Measurements from ENCODE around the gene ROBO2. TPM values are rescaled to one million over a fixed set of nuclear protein-coding genes. Genes with fewer than 3 reads are reported as not detected.

The ROBO2 gene
- total and polyA plus RNA-seq, 2 experiments from 2014 or later, result 1.5 to 7.8 TPM

- no peak for TF ChIP-seq ZNF462 (CRISPR knock-in tag; IDR thresholded peaks at IDR 0.05)
- no peak for TF ChIP-seq CTCF (conservative IDR thresholded peaks at IDR 0.05; ENCODE audit: low read depth in 2 of 2)
- no peak for TF ChIP-seq POLR2AphosphoS5 (IDR thresholded peaks at IDR 0.05; ENCODE audit: low read depth)
Observed at GRCh38 chr3:77690284-77690845, 650.5 kb downstream of the ROBO2 start (continued).

- Histone ChIP-seq H3K27ac (ENCODE audit: low read depth) (no peak overlapping the region), H2AFZ (no peak overlapping the region), H3K79me2 (replicated peaks; ENCODE audit: insufficient read depth) (no peaks in the 10 kb centered on the region), H3F3A (replicated peaks; ENCODE audit: low read depth) (no peaks in the 10 kb centered on the region), H3K4me1 (ENCODE audit: insufficient read depth) (no peaks in the 10 kb centered on the region; the same call in 1 of the 2 replicates), H3K36me3 (ENCODE audit: insufficient read depth) (no peaks in the 10 kb centered on the region), H3K4me2 (no peak overlapping the region), H3K9me2 (ENCODE audit: insufficient read depth) (peaks cover 9% of the 10 kb centered on the region), H3K27me3 (ENCODE audit: insufficient read depth) (no peaks in the 10 kb centered on the region), H4K20me1 (replicated peaks; ENCODE audit: insufficient read depth) (no peaks in the 10 kb centered on the region), H3K4me3 (no peak overlapping the region)
- Mint-ChIP-seq H3K27ac (no peak overlapping the region), H3K27me3 (ENCODE audit: insufficient read depth, low read depth, poor library complexity) (peaks cover 3% of the 10 kb centered on the region), H3K4me3 (no peak overlapping the region), H3K4me1 (peaks cover 12% of the 10 kb centered on the region), H3K9me3 (peaks cover 4% of the 10 kb centered on the region; the same call in 1 of the 3 replicates), H3K36me3 (ENCODE audit: low read depth) (peaks cover 2% of the 10 kb centered on the region; the same call in 2 of the 3 replicates)
- no peak for ATAC-seq
- DNase-seq (ENCODE audit: low spot score), result no peak
- TF ChIP-seq CREB1 (CRISPR knock-in tag; IDR thresholded peaks at IDR 0.05; ENCODE audit: low read depth) (no peak), ETS1 (IDR thresholded peaks at IDR 0.05) (no peak), NANOG (IDR thresholded peaks at IDR 0.05; ENCODE audit: borderline replicate concordance) (no peak), JUNB (IDR thresholded peaks at IDR 0.05; ENCODE audit: unreplicated experiment) (no peak), POLR2AphosphoS5 (IDR thresholded peaks at IDR 0.05; ENCODE audit: low read depth) (no peak), EZH2phosphoT487 (IDR thresholded peaks at IDR 0.05; ENCODE audit: unreplicated experiment) (no peak), CTCF (conservative IDR thresholded peaks at IDR 0.05; ENCODE audit: low read depth in 2 of 2) (no peak), EZH2 (IDR thresholded peaks at IDR 0.05; ENCODE audit: low read depth, unreplicated experiment) (no peak)
Observed at GRCh38 chr3:77693147-77693546, 653.2 kb downstream of the ROBO2 start.
